NCI-H1930 (cell line): Measurements from ENCODE around the gene PACRG.

Experiments used
- DNase-seq, 2 experiments: peaks; one replicate each; lab custom pipeline; 2025; lab: John Stamatoyannopoulos, UW

PACRG gene

GRCh38 chr6:162864911-162865310 lies 137.1 kb downstream of the PACRG start:
- DNase-seq, result no peak

GRCh38 chr6:162866656-162867055 lies 138.9 kb downstream of the PACRG start:
- DNase-seq, result no peak

GRCh38 chr6:162868397-162868796 lies 140.6 kb downstream of the PACRG start:
- no peak for DNase-seq

- no peak for DNase-seq
Measured at GRCh38 chr6:162871966-162872365, 144.2 kb downstream of the PACRG start.

GRCh38 chr6:162873537-162873936 lies 145.8 kb downstream of the PACRG start:
- no peak for DNase-seq

- no peak for DNase-seq
Measured at GRCh38 chr6:162875070-162875469, 147.3 kb downstream of the PACRG start.

GRCh38 chr6:162882801-162883481 lies 155.2 kb downstream of the PACRG start:
- DNase-seq, result no peak

- DNase-seq, result no peak
Measured at GRCh38 chr6:162887981-162888689, 160.4 kb downstream of the PACRG start.

GRCh38 chr6:162889303-162889702 lies 161.5 kb downstream of the PACRG start:
- no peak for DNase-seq

- DNase-seq, result no peak
Measured at GRCh38 chr6:162898011-162898410, 170.2 kb downstream of the PACRG start.

- no peak for DNase-seq
Measured at GRCh38 chr6:162899148-162899547, 171.4 kb downstream of the PACRG start.

GRCh38 chr6:162900503-162900902 lies 172.7 kb downstream of the PACRG start:
- DNase-seq, result no peak

- no peak for DNase-seq
Measured at GRCh38 chr6:162904069-162904663, 176.4 kb downstream of the PACRG start.

- DNase-seq, result no peak
Measured at GRCh38 chr6:162906479-162906878, 178.7 kb downstream of the PACRG start.

- DNase-seq, result no peak
Measured at GRCh38 chr6:162907876-162908481, 180.2 kb downstream of the PACRG start.

- no peak for DNase-seq
Measured at GRCh38 chr6:162913206-162913605, 185.4 kb downstream of the PACRG start.

- no peak for DNase-seq
Measured at GRCh38 chr6:162917506-162917905, 189.7 kb downstream of the PACRG start.

- DNase-seq, result no peak
Measured at GRCh38 chr6:162921062-162921461, 193.3 kb downstream of the PACRG start.

GRCh38 chr6:162921510-162922040 lies 193.8 kb downstream of the PACRG start:
- DNase-seq, result no peak

GRCh38 chr6:162922563-162923166 lies 194.9 kb downstream of the PACRG start:
- DNase-seq, result no peak

GRCh38 chr6:162934844-162935243 lies 207.1 kb downstream of the PACRG start:
- no peak for DNase-seq

GRCh38 chr6:162940426-162940825 lies 212.7 kb downstream of the PACRG start:
- DNase-seq, result no peak
